Panc1 (cell line): ENCODE results near the gene MMP24OS. TPM values are rescaled to one million over a fixed set of nuclear protein-coding genes. Genes with fewer than 3 reads are reported as not detected.

ENCODE experiments used
- ATAC-seq: fragments of 200-7000 bp; cut with Tn5 transposase; 2 replicates; pipeline ENCODE4 v1.9.1; 2020; ENCODE audit warnings: mild to moderate bottlenecking, moderate library complexity
- BruUV-seq: library from RNA; stranded (reverse); fragments of 400-500 nt; replicated peaks from 2 replicates; lab custom pipeline; 2021; lab: Mats Ljungman, UMichigan
- CTCF ChIA-PET: fragments of 300-600 bp; sonication (Branson Sonifier 250); formaldehyde crosslinking; loops from one replicate; lab custom pipeline; 2022; ENCODE audit warnings: antibody characterized with exemption; lab: Charles Lee
- POLR2A ChIA-PET: fragments of 300-600 bp; sonication (Branson Sonifier 250); formaldehyde crosslinking; loops from one replicate; lab custom pipeline; 2022; ENCODE audit warnings: antibody characterized with exemption; lab: Charles Lee
- DNase-seq: peaks from one replicate; pipeline ENCODE4 v3.0.0-alpha.2; 2010; ENCODE audit warnings: low read depth, low spot score
- H3K27ac ChIP-seq: 2 replicates; pipeline ENCODE4 v1.5.1; 2011; ENCODE audit warnings: mild to moderate bottlenecking, low read length, inconsistent platforms
- H3K27me3 ChIP-seq: fragments of 200-500 bp; sonication (Bioruptor generic); 2 replicates; pipeline ENCODE4 v1.6.0; 2014; ENCODE audit warnings: low read length, inconsistent platforms; ENCODE audit not compliant: control insufficient read depth, insufficient read depth
- H3K36me3 ChIP-seq: fragments of 200-500 bp; sonication (Bioruptor generic); 2 replicates; pipeline ENCODE4 v1.5.1; 2014; ENCODE audit warnings: inconsistent platforms, mild to moderate bottlenecking, low read length, moderate library complexity; ENCODE audit not compliant: control insufficient read depth, insufficient read depth
- H3K4me1 ChIP-seq: 2 replicates; pipeline ENCODE4 v1.5.1; 2011; ENCODE audit warnings: inconsistent platforms, mild to moderate bottlenecking, low read length, moderate library complexity; ENCODE audit not compliant: control insufficient read depth, insufficient read depth
- H3K4me3 ChIP-seq, 2 experiments: 2 replicates each; pipeline ENCODE4 v1.5.1; 2011 to 2012; ENCODE audit warnings: low read depth in 2 of 2, low read length in 2 of 2, mild to moderate bottlenecking in 2 of 2, inconsistent platforms in 1 of 2, moderate library complexity in 1 of 2
- H3K9me3 ChIP-seq: fragments of 200-500 bp; sonication (Bioruptor generic); 2 replicates; pipeline ENCODE4 v1.5.1; 2014; ENCODE audit warnings: low read depth, mild to moderate bottlenecking, inconsistent platforms, low read length, moderate library complexity; ENCODE audit not compliant: control insufficient read depth, insufficient read depth
- CTCF ChIP-seq: fragments of 450-650 bp; IDR thresholded peaks from 2 replicates; pipeline ENCODE4 v1.5.1; 2017; ENCODE audit warnings: mild to moderate bottlenecking
- POLR2AphosphoS5 ChIP-seq: IDR thresholded peaks from 2 replicates; pipeline ENCODE4 v1.6.1; 2012; ENCODE audit warnings: mild to moderate bottlenecking, low read depth, low read length, moderate library complexity
- REST ChIP-seq, 2 experiments: IDR thresholded peaks; 2 replicates each; pipeline ENCODE4 v1.6.1; 2011 to 2012; ENCODE audit warnings: low read depth in 2 of 2, control low read depth in 1 of 2, low read length in 1 of 2, mild to moderate bottlenecking in 1 of 2, moderate library complexity in 1 of 2; ENCODE audit not compliant: insufficient read depth in 1 of 2
- SIN3A ChIP-seq: IDR thresholded peaks from 2 replicates; pipeline ENCODE4 v1.6.1; 2012; ENCODE audit warnings: low read depth, mild to moderate bottlenecking, low read length, moderate library complexity, borderline replicate concordance; ENCODE audit not compliant: insufficient read depth
- TCF7L2 ChIP-seq: IDR thresholded peaks from 2 replicates; pipeline ENCODE4 v1.6.1; 2011; ENCODE audit warnings: mild to moderate bottlenecking, low read depth, low read length, inconsistent platforms
- in situ Hi-C: cut with HindIII; loops from 2 replicates; pipeline ENCODE4 v1.10.0; 2016; ENCODE audit warnings: low sequenced_read_pairs, low pct_unique_long_range_greater_than_20kb
- intact Hi-C: fragments of 100-400 bp; cut with micrococcal nuclease; formaldehyde crosslinking; loops from one replicate; pipeline ENCODE4 v1.10.0; 2022; ENCODE audit not compliant: unreplicated experiment
- total RNA-seq: library from RNA; stranded (reverse); gene quantifications from one replicate; pipeline ENCODE4 v1.2.1, GENCODE V29; 2021; ENCODE audit not compliant: unreplicated experiment

MMP24OS gene
- total RNA-seq, 1 experiment from 2014 or later, result 83.8 TPM

GRCh38 chr20:35311822-35312221 is 33.9 kb upstream of the MMP24OS start:
- POLR2A ChIA-PET, result interaction anchor here (0.6 kb wide), 1 partner anchor 20 kb away, joined by 4 read pairs; no protein-coding TSS in a partner anchor
- Histone ChIP-seq H3K4me1 (peaks cover 51% of the 10 kb centered on the region), H3K9me3 (no peaks in the 10 kb centered on the region), H3K27ac (peak overlapping the region; percentile 86), H3K36me3 (no peaks in the 10 kb centered on the region), H3K27me3 (no peaks in the 10 kb centered on the region), H3K4me3 (no peak overlapping the region)
- DNase-seq (no peak), ATAC-seq (no peak)
- intact Hi-C loops, result no loop called here
- TF ChIP-seq REST (IDR thresholded peaks at IDR 0.05; ENCODE audit: insufficient read depth in 1 of 2, low read depth in 2 of 2, low read length in 1 of 2) (no peak), SIN3A (no peak), CTCF (no peak), TCF7L2 (no peak), POLR2AphosphoS5 (no peak)
- in situ Hi-C loops, result no loop called here
- TSS peak; percentile 72 for BruUV-seq
- CTCF ChIA-PET, result no interaction called here

DNA sequence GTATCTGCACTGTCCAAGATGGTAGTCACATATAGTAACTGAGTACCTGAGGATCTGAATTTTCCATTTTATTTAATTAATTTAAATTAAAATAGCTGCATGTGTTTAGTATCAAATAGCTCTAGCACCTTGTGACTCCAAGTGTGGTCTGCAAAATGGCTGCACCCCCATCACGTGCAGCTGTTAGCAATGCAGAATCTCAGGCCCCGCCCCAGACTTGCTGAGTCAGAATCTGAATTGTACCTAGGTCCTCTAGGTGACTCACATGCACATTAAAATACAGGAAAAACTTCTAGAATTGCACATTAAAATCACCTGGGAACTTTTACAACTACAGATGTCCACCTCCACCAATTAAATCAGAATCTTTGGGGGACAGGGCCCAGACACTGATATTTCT is 33.5 kb upstream of the MMP24OS start:
- H3K27ac ChIP-seq, result peak overlapping the region; percentile 86
- intact Hi-C loops (no loop called here), in situ Hi-C loops (no loop called here)
- H3K36me3 ChIP-seq, result no peaks in the 10 kb centered on the region
- BruUV-seq, result no TSS peak
- no peaks in the 10 kb centered on the region for H3K27me3 ChIP-seq
- CTCF ChIA-PET, result no interaction called here
- POLR2A ChIA-PET, result interaction anchor here (0.6 kb wide), 1 partner anchor 20 kb away, joined by 4 read pairs; no protein-coding TSS in a partner anchor
- ATAC-seq (no peak), DNase-seq (peak; percentile 88)
- no peaks in the 10 kb centered on the region for H3K9me3 ChIP-seq
- H3K4me3 ChIP-seq, result no peak overlapping the region
- peaks cover 55% of the 10 kb centered on the region for H3K4me1 ChIP-seq
- TF ChIP-seq REST (IDR thresholded peaks at IDR 0.05; ENCODE audit: insufficient read depth in 1 of 2, low read depth in 2 of 2, low read length in 1 of 2) (no peak), CTCF (no peak), TCF7L2 (no peak), POLR2AphosphoS5 (no peak), SIN3A (no peak)
